SK-N-SH treated with all-trans-retinoic acid at 6 μM for 48 hours (cell line): ENCODE measurements around the gene ADK.

Experiments
- ARNTL ChIP-seq: fragments of 450-650 bp; formaldehyde crosslinking; IDR thresholded peaks from 2 replicates; pipeline ENCODE4 v1.5.0; 2020; ENCODE audit warnings: low read depth, mild to moderate bottlenecking, moderate library complexity, borderline replicate concordance
- BACH2 ChIP-seq: fragments of 250-450 bp; sonication (Bioruptor Pico); IDR thresholded peaks from 2 replicates; pipeline ENCODE4 v1.9.0; 2021; ENCODE audit warnings: mild to moderate bottlenecking, borderline replicate concordance
- CREB5 ChIP-seq: fragments of 250-450 bp; sonication (Bioruptor Pico); IDR thresholded peaks from 2 replicates; pipeline ENCODE4 v1.5.1; 2020; ENCODE audit warnings: low read depth, mild to moderate bottlenecking, moderate library complexity
- CSDC2 ChIP-seq: fragments of 250-450 bp; sonication (Bioruptor Pico); IDR thresholded peaks from 2 replicates; pipeline ENCODE4 v1.5.0; 2020; ENCODE audit warnings: mild to moderate bottlenecking, moderate library complexity
- CSRNP3 ChIP-seq: fragments of 250-450 bp; sonication (Bioruptor Pico); IDR thresholded peaks from 2 replicates; pipeline ENCODE4 v1.5.1; 2021; ENCODE audit warnings: mild to moderate bottlenecking, moderate library complexity
- ESRRG ChIP-seq: fragments of 250-450 bp; sonication (Bioruptor Pico); IDR thresholded peaks from 2 replicates; pipeline ENCODE4 v1.6.1; 2021; ENCODE audit warnings: mild to moderate bottlenecking
- GLIS3 ChIP-seq: fragments of 250-450 bp; sonication (Bioruptor Pico); IDR thresholded peaks from 2 replicates; pipeline ENCODE4 v1.5.0; 2020; ENCODE audit warnings: mild to moderate bottlenecking, moderate library complexity
- ISL1 ChIP-seq: fragments of 250-450 bp; sonication (Bioruptor Pico); IDR thresholded peaks from 2 replicates; pipeline ENCODE4 v2.1.2; 2022; ENCODE audit warnings: mild to moderate bottlenecking, moderate library complexity
- PATZ1 ChIP-seq: fragments of 250-450 bp; sonication (Bioruptor Pico); IDR thresholded peaks from 2 replicates; pipeline ENCODE4 v1.8.0; 2020; ENCODE audit warnings: mild to moderate bottlenecking, moderate library complexity, borderline replicate concordance
- POU6F1 ChIP-seq: fragments of 250-450 bp; sonication (Bioruptor Pico); IDR thresholded peaks from 2 replicates; pipeline ENCODE4 v1.8.0; 2021; ENCODE audit warnings: low read depth, mild to moderate bottlenecking, moderate library complexity, borderline replicate concordance
- RARB ChIP-seq: fragments of 250-450 bp; sonication (Bioruptor Pico); IDR thresholded peaks from 2 replicates; pipeline ENCODE4 v1.8.0; 2021; ENCODE audit warnings: mild to moderate bottlenecking, moderate library complexity
- SNAI2 ChIP-seq: fragments of 250-450 bp; sonication (Bioruptor Pico); IDR thresholded peaks from 2 replicates; pipeline ENCODE4 v1.5.0; 2020; ENCODE audit warnings: mild to moderate bottlenecking, moderate library complexity
- ZC3H10 ChIP-seq: fragments of 250-450 bp; sonication (Bioruptor Pico); IDR thresholded peaks from 2 replicates; pipeline ENCODE4 v1.5.1; 2021; ENCODE audit warnings: mild to moderate bottlenecking, moderate library complexity
- ZNF70 ChIP-seq: fragments of 450-650 bp; formaldehyde crosslinking; IDR thresholded peaks from 2 replicates; pipeline ENCODE4 v1.5.0; 2020; ENCODE audit warnings: mild to moderate bottlenecking, moderate library complexity

GRCh38 chr10:74363727-74364126, 212.7 kb downstream of the ADK start:
- TF ChIP-seq RARB (CRISPR knock-in tag): no peak
- TF ChIP-seq PATZ1 (CRISPR knock-in tag): no peak
- TF ChIP-seq ISL1 (CRISPR knock-in tag): no peak
- TF ChIP-seq POU6F1 (CRISPR knock-in tag): no peak
- no peak for TF ChIP-seq ZC3H10 (CRISPR knock-in tag)
- TF ChIP-seq GLIS3: no peak
- TF ChIP-seq CREB5: no peak
- no peak for TF ChIP-seq CSRNP3 (CRISPR knock-in tag)
- TF ChIP-seq CSDC2 (CRISPR knock-in tag): no peak
- TF ChIP-seq ZNF70: no peak
- no peak for TF ChIP-seq SNAI2 (CRISPR knock-in tag)
- TF ChIP-seq ARNTL (CRISPR knock-in tag): no peak
- TF ChIP-seq ESRRG (CRISPR knock-in tag): no peak
- no peak for TF ChIP-seq BACH2
